Frontal cortex (tissue), 4 donors: Measurements from ENCODE around the gene TULP3. TPM values are rescaled to one million over a fixed set of nuclear protein-coding genes. Genes with fewer than 3 reads are reported as not detected.
A peak's percentile ranks its signal among the peaks of the same experiment; 100 is the strongest.

Experiments
- DNase-seq, 2 donors: peaks; one replicate each; pipeline ENCODE4 v3.0.0; 2012; ENCODE audit warnings: low spot score in 2 of 2
- FAIRE-seq: peaks from 2 replicates; lab custom pipeline; 2012; peaks lifted over from hg19 to GRCh38; lab: Jason Lieb, UNC
- total RNA-seq: library from RNA; depleted of rRNA; stranded (reverse); fragments of >200 nt; gene quantifications from one replicate; pipeline ENCODE4 v1.2.3, GENCODE V29; 2014
- donor health status: control.
- donor health status: control.
- donor health status: control.

Gene TULP3
- total RNA-seq, 1 donor from 2014 or later: 6.9 TPM

DNA sequence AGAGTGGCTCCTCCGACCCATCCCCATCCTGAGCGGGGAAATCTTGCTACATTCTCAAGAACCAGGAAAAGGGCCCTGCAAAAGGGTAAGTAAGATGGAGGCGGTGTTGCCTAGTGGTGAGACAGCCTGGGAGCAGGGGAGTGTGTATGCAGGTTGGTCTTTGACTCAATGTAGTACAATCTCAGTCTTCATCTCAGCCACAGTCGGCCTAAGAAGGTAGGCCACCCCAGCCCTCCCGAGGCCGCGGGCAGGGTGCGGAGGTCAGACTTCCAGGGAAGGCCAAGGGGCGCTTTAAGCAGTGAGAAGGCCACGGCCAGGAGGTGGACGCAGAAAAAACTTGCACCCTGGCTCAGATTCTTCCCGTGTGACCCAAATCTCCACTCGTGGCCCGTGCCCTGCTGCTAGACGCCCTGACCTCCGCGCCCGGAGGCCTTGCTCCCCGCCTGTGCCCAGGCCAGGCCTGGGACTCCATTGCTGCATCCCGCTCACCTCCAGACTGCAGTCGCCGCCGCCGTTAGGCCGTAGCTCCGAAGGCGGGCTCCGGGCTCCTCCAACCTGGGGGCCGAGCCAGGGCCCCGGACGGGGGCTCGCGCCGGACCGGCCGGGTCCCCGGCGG is 14.2 kb upstream of the TULP3 start:
- FAIRE-seq (no peak), DNase-seq (no peak)

DNA sequence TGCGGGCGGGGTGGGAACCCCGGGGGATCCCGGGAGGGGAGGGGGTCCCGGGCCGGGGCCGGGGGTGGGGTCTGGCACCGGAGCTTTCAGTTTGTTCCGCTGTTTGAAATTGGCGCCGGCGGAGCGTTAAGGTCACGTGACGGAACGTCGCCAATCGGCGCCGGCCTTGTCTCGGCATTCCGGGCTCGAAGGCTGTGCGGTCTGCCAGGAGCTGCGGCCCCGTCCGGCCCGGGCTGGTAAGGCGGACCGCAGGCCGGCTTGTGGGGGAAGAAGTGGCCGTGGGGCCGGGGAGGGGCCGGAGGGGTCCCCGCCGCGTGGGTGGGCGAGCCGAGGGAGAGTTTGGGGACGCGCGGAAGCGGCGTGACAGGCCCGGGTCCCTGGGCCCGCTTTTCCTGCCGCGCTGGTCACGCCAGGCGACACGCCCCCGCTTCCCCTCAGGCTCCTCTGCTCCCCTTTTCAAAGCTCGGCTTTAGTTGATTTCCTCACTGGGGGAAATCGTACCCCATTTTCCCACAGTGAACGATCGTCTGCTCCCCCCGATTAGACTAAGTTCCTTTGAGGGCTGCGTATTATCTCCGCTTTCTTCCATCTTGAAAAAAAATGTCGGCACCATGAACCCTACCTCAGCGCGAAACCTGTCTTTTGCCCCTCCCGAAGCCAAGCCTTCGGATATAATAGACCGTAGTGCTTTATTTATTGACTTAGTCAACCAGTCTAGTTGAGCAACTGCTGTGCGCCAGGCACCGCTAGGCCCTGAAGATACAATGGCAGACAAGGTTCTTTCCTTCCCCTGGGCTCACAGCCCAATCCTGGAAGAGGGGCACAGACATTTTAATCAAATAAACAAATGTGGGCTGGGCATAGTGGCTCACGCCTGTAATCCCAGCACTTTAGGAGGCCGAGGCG is 13.4 kb upstream of the TULP3 start, which contains the start of the genes FOXM1 and RHNO1:
Gene FOXM1 (minus strand): TSS at position 128 of the 906 bp plus-strand sequence. CDS start 2,696 bp downstream, outside the sequence.
Gene RHNO1 (plus strand): TSS at position 177 of the 906 bp plus-strand sequence. CDS start 8,144 bp downstream, outside the sequence.
- FAIRE-seq (no peak), DNase-seq (peak; percentile 99)

DNA sequence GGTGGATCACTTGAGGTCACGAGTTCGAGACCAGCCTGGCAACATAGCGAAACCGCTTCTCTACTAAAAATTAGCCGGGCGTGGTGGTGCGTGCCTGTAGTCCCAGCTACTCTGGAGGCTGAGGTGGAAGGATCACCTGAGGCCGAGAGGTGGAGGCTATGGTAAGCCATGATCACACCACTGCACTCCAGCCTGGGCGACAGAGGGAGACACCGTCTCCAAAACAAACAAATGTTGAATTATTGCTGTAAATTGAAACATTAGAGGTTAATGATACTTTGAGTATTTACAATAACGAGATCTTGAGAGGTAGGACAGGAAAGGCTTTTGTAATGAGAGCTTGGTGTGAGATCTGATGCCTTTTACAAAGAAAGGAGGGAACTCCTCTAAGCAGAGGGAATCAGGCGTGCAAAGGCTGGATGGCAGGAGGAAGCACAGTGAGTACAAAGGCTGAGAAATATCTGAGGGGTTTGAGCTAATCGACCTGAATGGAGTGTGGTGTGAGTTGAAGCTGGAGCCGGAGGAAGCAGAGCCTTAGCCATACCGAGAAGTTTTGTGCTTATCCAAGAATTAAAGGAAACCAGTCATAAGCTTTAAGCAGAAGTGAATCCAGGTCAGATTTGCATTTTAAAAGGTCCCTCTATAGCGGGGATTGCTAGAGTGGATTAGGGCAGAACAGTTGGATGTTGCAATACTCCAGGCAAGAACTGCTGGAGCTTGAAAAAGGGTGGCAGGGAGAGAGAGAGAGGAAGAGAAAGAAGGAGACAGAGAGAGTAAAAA is 12.5 kb upstream of the TULP3 start:
- DNase-seq (no peak), FAIRE-seq (no peak)

DNA sequence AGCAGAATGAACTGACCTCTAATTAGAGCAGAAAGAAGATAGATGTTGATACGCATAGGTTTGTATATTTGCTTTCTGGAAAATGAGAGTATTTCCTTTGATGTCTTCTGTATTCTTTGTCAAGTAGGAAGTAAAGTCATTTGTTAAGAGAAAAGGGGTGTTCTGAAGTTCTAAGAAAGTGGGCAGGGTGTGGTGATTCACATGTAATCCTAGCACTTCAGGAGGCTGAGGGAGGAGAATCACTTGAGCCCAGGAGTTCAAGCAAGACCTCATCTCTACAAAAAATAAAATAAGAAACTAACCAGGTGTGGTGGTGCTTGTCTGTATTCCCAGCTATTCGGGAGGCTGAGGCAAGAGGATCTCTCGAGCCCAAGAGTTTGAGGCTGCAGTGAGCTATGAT is 10.8 kb upstream of the TULP3 start:
- no peak for DNase-seq
- no peak for FAIRE-seq

DNA sequence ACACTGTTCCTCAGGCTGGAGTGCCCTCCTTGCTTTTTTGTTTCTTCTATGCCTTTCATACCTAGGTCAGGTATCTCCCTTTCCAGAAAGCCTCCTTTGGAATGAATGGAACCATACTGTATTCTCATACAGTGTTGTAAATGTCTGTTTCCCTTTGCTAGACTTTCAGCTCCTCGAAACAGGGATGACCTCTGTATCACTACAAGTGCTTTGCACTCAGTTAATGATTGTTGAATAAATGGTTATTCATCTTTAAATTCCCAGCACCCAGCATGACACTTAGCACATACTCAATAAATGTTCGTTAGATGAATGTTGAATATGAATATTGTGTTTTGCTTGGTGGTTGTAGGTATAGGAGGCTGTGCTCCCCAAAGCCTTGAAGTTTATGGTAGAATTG is 5.9 kb upstream of the TULP3 start:
- no peak for FAIRE-seq
- no peak for DNase-seq

DNA sequence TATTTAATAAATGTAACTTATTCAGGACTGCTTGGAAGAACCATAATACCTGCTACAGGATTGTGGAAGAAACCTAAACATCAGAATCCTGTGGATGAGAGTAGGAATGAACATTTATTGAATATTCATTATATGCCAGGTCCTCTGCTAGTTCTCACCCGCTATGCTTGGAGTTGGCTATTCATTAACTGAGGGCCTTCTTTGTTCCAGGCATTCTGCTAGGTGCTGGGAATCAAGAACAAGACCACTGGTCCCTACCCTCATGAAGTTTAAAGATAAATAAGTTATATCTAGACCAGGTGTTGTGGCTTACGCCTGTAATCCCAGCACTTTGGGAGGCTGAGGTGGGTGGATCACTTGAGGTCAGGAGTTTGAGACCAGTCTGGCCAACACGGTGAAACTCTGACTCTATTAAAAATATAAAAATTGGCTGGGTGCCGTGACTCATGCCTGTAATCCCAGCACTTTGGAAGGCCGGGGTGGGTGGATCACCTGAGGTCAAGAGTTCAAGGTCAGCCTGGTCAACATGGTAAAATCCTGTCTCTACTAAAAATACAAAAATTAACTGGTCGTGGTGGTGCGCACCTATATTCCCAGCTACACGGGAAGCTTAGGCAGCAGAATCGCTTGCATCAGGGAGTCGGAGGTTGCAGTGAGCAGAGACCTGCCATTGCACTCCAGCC is 3.8 kb upstream of the TULP3 start:
- FAIRE-seq (no peak), DNase-seq (no peak)

DNA sequence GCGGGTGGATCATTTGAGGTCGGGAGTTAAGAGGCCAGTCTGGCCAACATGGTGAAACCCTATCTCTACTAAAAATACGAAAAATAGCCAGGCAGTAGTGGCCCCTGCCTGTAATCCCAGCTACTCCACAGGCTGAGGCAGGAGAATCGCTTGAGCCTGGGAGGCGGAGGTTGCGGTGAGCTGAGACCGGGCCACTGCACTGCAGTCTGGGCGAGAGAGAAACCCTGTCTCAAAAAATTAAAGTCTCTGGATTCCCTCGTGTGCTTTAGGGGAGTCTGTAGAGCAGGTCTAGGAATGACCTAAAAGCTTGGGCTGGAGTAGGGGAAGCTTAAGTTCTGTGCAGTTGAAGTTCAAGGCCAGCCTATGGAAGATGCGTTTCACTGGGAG is 697 bp upstream of the TULP3 start:
- no peak for DNase-seq
- no peak for FAIRE-seq

DNA sequence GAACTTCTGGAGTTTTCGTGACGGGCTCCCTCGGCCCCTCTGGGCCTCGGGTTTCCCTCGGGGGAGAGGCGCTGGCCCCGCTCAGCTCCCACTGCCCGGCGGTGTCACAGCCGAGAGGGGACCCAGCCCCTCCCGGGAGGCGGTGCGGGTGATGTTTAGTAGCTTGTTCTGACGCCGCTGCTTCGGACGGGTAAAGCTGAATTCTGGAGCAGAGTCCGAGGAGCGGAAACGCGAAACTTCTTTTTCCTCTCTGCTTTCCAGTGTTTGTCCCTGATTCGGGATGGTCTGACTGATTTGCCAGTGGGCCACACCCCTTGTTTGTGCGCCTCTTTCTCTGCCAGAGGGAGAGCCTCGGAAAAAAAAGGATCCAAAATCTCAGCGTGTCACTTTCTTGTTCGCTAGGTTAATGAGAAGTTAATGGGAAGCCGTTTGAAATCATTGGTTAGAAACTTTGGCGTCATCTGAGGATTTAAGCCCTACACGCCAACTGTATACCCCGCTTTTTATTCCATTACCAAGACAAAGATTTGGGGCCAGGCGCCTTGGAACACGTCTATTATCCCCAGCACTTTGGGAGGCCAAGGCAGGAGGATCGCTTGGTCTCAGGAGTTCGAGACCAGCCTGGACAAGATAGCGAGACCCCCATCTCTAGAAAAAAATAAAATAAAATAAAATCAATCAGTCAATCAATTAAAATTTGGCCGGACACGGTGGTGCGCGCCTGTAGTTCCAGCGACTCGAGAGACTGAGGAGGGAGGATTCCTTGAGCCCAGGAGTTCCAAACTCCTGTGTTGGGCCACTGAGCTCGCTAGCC is 756 bp downstream of the TULP3 start:
- DNase-seq: peak in 1 of 2 donors; percentile 33
- FAIRE-seq: no peak

DNA sequence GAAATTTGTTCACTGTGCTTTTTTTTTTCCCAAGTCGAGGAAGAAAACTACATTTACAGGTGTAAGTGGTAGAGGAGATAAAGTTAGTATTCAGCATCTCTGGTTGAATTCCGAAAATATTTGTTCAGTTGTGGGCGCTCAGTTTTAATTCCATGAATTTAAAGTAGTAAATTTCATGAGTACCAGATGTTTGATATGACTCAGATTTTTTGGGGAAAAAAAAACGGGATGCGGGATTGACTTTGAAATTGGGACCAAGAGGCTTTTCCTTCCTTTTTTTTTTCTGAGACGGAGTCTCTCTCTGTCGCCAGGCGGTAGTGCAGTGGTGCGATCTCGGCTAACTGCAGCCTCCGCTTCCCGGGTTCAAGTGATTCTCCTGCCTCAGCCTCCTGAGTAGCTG is 1.6 kb downstream of the TULP3 start:
- no peak for FAIRE-seq
- DNase-seq: no peak

DNA sequence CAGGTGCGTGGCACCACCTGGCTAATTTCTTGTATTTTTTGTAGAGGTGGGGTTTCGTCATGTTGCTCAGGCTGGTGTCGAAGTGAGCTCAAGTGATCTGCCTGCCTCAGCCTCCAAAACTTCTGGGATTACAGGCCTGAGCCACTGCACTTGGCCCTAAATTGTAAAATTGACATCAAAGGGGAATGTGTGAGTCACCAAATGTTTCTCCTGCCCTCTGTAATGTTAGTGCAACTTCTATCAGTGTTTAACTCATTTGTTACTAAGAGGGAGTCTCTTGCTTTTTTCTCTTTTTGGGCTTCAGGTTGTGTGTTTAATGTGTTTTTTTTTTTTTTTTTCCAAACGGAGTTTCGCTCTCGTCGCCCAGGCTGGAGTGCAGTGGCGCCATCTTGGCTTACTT is 2.3 kb downstream of the TULP3 start:
- FAIRE-seq (no peak), DNase-seq (no peak)

DNA sequence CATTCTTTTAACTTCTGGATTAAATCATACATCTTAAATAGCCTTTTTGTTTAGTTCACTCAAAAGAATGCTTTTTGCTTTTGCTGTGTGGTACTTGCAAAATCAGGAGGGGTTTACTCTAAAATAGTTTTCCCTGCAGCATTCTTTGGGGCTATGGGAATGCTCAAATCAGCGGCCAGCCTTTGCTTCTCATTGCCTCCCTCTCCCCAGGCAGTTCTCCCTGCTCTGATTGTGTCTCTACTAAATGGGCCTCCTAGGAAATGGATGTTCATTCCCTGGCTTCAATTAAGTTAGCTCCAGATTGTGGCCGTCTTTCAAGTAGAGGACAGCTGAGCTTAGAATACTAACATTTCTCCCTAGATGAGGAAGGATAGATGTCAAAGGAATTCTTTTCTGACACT is 4.4 kb downstream of the TULP3 start:
- FAIRE-seq: no peak
- DNase-seq: no peak

DNA sequence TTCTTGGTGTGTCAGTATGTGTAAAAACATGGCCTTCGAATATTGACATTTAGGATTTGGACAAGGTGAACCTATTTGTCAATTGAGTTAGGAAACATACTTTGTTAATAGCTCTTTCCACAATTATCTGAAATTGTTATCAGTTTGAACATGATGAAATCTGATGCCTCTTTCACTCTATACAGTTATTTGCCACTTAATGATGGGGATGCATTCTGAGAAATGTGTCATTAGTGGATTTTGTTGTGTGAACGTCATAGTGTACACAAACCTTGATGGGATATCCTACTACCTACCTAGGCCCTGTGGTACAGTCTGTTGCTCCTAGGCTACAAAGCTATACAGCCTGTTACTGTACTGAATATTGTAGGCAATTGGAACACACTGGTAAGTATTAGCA is 4.8 kb downstream of the TULP3 start:
- DNase-seq: no peak
- no peak for FAIRE-seq

DNA sequence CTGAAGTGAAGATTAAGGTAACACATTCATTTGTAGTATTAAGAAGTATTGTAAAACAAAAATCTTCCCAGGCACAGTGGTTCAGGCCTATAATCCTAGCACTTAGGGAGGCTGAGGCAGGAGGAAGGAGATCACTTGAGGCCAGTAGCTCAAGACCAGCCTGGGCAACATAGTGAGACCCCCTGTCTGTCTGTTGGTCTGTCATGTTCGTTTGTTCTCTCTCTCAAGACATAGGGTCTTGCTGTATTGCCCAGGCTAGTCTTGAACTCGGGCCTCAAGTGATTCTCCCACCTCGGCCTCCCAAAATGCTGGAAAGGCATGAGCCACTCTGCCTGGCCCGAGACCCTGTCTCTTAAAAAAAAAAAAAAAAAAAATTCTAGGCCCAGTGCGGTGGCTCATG is 6.7 kb downstream of the TULP3 start:
- no peak for DNase-seq
- FAIRE-seq: no peak

DNA sequence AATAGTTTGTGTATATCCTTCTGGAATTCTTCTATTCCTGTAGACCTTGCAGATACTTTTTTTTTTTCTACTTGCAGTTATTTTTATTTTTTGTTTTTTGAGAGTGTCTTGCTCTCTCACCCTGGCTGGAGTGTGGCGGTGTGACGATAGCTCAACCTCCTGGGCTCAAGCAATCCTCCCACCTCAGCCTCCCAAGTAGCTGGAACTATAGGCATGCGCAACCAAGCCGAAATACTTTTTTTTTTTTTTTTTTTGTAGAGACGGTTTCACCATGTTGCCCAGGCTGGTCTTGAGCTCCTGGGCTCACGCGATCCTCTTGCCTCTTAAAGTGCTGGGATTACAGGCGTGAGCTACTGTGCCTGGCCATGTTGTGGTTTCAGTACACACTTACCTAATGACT is 10.0 kb downstream of the TULP3 start:
- DNase-seq (no peak), FAIRE-seq (no peak)

DNA sequence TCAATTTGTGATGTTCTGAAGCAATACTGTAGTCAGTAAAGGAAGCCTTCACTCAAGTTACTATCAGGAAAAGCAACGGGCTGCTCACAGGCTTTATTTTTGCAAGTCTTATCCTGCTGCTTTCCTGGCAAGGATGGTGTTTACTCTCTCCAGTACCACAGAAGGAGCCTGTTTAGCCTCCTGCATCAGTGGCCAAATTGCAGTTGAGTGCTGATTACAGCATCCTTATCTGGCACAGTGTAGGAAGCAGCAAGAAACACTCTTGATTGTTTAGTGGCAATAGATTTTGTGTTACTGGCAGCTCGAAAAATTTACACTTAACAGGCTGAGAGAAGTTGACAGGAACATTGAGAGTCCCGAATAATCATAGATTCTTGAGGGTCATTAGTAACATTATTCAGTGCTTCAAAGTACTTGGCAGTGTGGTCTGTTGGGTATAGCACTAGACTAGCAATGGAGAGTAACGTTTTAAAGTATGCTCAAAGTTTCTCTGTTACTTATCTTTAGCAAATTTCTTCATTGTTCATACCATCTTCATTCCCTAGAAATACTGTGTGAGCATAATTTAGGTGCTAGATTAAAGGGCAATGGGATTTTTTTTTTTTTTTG is 11.7 kb downstream of the TULP3 start:
- FAIRE-seq (no peak), DNase-seq (no peak)

DNA sequence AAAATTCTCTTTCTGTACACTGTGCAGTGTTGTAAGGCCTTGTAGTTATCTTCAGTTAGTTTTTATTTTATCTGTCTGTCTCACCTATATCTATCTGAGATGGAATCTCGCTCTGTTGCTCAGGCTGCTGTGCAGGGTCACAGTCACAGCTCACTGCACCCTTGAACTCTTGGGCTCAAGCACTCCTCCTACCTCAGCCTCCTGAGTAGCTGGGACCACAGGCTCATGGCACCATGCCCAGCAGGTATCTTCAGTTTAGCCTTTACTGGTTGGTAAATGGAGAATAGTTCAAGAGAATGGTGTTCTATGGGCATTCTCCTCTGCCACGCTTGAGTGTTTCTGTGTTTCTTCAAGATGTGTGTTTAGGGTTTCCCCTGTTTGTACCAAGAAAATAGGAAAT is 13.6 kb downstream of the TULP3 start:
- FAIRE-seq (no peak), DNase-seq (no peak)

DNA sequence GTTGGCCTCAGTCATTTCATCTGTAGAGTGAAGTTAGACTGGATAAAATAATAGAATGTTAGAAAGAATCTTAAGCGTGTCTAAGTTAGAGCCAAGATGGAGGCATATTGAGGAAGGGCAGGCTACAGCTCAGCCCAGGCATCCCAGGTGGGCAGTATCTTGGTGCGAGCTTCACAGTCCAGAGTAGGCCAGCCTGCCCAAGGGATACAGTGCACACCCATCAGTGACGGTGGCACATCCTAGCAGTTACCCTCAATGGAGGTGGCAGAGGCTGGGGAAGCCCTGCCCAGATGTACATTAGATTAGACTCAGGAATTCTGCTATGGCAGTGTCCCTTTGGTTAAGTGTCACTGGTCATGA is 21.5 kb downstream of the TULP3 start:
- no peak for DNase-seq
- no peak for FAIRE-seq

DNA sequence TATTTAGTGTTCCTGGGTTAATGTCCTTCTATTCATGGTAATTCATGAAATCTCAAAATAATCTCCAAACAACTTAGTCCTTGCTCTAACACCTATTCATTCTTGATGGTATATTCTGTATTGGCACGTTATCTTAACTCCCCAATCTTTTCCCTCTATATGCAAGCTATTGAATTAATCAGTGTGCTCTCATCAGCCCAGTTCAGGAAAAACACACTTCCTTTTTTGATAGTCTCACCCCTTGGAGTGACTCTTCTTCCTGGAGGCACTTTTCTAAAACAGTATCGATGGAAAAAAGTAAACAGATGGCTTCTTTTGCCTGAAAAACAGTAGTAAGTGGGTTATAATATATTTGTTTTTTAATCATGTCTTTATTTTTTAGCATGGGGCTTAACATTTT is 28.6 kb downstream of the TULP3 start:
- FAIRE-seq (no peak), DNase-seq (no peak)

DNA sequence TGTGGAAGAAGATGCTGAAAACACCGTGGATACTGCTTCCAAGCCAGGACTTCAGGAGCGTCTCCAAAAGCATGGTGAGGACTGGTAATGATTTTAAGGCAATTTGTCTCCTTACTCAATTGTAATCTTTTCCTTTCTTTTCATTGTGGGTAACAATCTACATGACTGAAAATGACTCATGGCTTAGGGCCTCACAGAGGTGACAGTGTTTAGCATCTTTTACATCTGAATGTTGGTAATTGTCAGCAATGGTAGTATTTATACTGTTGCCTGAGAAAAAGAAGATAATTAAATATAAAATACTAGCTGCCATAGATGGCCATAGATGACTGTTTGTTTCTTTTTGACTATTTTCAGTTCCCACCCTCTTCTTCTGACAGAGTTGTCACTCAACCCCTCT is 31.6 kb downstream of the TULP3 start:
- DNase-seq (no peak), FAIRE-seq (no peak)
